Neural crest cell (in vitro differentiated cells): ENCODE data around the gene UPF3A. TPM values are rescaled to one million over a fixed set of nuclear protein-coding genes. Genes with fewer than 3 reads are reported as not detected.

Experiments used
- DNase-seq: peaks from one replicate; pipeline ENCODE4 v3.0.0; 2021; ENCODE audit warnings: low read depth, mixed read lengths, low spot score
- H3K27ac Mint-ChIP-seq: one replicate; pipeline ENCODE4 v1.8.0; 2021; ENCODE audit warnings: mild to moderate bottlenecking, mixed read lengths; ENCODE audit not compliant: unreplicated experiment
- H3K27me3 Mint-ChIP-seq: 2 replicates; pipeline ENCODE4 v1.8.0; 2021; ENCODE audit warnings: low read depth, mild to moderate bottlenecking, mixed read lengths
- H3K36me3 Mint-ChIP-seq: 2 replicates; pipeline ENCODE4 v1.8.0; 2021; ENCODE audit warnings: low read depth, mild to moderate bottlenecking, mixed read lengths
- H3K4me1 Mint-ChIP-seq: 2 replicates; pipeline ENCODE4 v1.8.0; 2021; ENCODE audit warnings: mixed read lengths
- H3K4me3 Mint-ChIP-seq: one replicate; pipeline ENCODE4 v1.8.0; 2021; ENCODE audit warnings: mild to moderate bottlenecking, mixed read lengths
- H3K9me3 Mint-ChIP-seq: 2 replicates; pipeline ENCODE4 v1.8.0; 2021; ENCODE audit warnings: mixed read lengths
- total RNA-seq: library from RNA; stranded (reverse); gene quantifications from 2 replicates; pipeline ENCODE4 v1.2.1, GENCODE V29; 2021
- TF ChIP-seq, protein P1 (sequence below): fragments of 200-600 bp; sonication (generic); conservative IDR thresholded peaks from 2 replicates; pipeline ENCODE4 v1.5.0; 2021; ENCODE audit warnings: antibody characterized with exemption, mild to moderate bottlenecking

The UPF3A gene
- total RNA-seq, 1 donor from 2014 or later, result 84.7 TPM

DNA sequence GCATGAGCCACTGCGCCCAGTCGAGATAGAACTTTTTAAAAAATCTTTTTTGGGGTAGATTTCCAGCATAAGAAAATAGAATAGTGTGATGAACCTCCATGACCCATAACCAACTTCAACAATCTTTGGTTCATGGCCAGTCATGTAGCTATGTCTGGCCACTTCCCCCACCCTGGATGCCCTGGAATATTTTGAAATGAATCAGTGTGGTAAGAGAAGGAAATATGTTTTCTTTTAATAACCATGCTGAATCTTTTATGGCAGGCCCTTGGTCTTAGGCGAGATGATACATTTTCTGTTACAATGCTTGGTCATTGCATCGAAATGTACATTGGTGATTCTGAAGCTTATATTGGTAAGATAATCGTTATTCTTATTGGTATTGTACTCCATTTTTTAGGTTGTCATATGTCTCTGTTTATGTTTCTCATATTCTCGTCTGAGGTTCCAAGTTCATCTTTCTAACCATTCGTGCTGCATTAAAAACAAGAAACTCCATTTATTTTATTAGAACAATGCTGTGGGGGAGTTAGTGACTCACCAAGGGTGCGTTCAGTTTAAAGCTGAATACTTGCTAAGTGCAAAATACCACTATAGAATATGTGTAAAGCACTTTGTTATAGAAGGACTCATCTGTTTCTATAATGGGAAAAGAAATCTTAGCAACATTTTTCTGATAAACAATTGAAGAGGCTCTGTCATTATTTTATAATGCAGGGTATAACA lies 16.4 kb upstream of the UPF3A start:
- H3K9me3 Mint-ChIP-seq, result no peaks in the 10 kb centered on the region
- no peaks in the 10 kb centered on the region for H3K4me1 Mint-ChIP-seq
- no peak for DNase-seq
- H3K27me3 Mint-ChIP-seq, result no peaks in the 10 kb centered on the region
- H3K36me3 Mint-ChIP-seq, result peaks cover 20% of the 10 kb centered on the region
- no peak overlapping the region for H3K27ac Mint-ChIP-seq
- TF ChIP-seq, protein P1, sequence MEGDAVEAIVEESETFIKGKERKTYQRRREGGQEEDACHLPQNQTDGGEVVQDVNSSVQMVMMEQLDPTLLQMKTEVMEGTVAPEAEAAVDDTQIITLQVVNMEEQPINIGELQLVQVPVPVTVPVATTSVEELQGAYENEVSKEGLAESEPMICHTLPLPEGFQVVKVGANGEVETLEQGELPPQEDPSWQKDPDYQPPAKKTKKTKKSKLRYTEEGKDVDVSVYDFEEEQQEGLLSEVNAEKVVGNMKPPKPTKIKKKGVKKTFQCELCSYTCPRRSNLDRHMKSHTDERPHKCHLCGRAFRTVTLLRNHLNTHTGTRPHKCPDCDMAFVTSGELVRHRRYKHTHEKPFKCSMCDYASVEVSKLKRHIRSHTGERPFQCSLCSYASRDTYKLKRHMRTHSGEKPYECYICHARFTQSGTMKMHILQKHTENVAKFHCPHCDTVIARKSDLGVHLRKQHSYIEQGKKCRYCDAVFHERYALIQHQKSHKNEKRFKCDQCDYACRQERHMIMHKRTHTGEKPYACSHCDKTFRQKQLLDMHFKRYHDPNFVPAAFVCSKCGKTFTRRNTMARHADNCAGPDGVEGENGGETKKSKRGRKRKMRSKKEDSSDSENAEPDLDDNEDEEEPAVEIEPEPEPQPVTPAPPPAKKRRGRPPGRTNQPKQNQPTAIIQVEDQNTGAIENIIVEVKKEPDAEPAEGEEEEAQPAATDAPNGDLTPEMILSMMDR, result no peak
- H3K4me3 Mint-ChIP-seq, result no peak overlapping the region

DNA sequence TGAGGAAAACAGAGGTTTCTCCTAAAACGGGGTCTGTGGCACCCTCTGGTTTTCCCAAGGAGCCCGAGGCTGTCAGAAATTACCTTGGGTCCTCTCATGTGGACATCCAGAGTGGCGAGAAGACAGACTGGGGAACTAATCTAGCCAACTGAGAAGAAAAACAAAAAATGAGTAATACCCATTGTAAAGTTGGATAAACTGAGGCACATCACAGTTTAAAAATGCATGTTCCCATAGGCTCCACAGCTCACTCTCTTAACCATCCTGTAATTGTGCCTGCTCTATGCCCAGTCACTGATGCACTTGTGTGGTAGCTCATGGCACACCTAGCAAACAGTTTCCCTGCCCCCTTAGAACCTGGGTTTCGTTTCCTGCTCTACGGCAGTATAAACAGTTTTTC lies 15.2 kb upstream of the UPF3A start:
- Mint-ChIP-seq H3K4me1 (no peaks in the 10 kb centered on the region), H3K27me3 (no peaks in the 10 kb centered on the region), H3K27ac (no peak overlapping the region), H3K36me3 (peaks cover 26% of the 10 kb centered on the region), H3K9me3 (no peaks in the 10 kb centered on the region), H3K4me3 (no peak overlapping the region)
- TF ChIP-seq, protein P1, result no peak
- no peak for DNase-seq

DNA sequence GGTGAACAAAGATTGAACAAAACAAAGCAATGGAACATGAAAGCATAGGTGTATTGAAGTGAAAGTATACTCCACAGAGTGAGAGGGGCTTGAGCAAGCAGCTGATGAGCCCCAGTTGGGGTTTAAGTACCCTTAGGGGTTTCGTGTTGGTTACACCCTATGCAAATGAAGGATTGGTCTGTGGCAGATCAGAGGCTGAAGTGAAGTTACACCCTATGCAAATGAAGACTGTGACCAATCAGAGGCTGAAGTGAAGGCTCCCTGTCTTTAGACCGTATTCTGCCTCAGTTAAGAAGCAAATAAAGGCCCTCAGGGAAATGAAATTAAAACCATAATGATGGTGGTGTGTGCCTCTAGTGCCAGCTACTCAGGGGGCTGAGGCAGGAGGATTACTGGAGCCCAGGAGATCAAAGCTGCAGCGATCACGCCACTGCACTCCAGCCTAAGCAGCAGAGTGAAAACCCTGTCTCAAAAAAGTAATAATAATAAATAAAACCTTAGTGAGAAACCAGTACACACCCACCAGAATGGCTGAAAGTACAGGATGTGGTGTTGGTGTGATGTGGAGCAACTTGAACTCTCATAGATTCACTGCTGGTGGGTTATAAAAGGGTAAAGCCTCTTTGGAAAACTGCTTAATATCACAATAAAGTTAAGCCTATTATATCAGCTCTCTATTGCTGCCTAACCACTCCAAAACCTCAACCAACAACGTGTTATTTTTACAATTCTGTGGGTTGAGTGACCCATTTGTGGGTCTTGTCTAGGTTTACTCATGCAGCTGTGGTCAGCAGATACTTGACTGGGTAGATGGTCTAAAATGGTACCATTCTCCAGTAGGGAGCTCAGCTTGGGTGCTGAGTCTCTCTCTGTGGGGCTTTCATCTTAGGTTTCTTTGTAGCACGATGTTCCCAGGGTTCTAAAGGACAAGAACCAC lies 12.8 kb upstream of the UPF3A start:
- Mint-ChIP-seq H3K4me1 (no peaks in the 10 kb centered on the region), H3K4me3 (no peak overlapping the region), H3K9me3 (no peaks in the 10 kb centered on the region), H3K27me3 (no peaks in the 10 kb centered on the region), H3K36me3 (peaks cover 37% of the 10 kb centered on the region), H3K27ac (no peak overlapping the region)
- TF ChIP-seq, protein P1, result no peak
- DNase-seq, result no peak

DNA sequence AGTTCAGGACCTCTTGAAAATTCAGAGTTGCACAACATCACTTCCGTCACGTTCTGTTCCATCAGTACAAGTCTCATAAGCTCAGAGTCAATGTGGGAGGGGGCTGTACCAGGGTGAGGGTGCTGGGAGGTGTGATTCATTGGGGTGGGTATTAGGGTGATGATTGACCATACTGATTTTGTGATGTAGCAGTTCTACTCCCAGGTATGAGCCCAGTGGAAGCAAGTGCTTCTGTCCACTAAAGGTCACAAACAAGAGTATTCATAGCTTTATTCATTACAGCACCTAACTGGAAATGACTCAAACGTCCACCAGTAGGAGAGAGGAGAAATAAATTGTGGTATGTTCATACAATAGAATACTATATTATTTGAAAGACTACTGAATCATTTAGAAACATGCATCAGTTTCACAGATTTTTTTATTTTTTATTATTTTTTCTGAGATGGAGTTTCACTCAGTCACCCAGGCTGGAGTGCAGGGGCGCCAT lies 12.1 kb upstream of the UPF3A start:
- H3K4me3 Mint-ChIP-seq, result no peak overlapping the region
- H3K27ac Mint-ChIP-seq, result no peak overlapping the region
- H3K27me3 Mint-ChIP-seq, result no peaks in the 10 kb centered on the region
- peaks cover 37% of the 10 kb centered on the region for H3K36me3 Mint-ChIP-seq
- H3K9me3 Mint-ChIP-seq, result no peaks in the 10 kb centered on the region
- H3K4me1 Mint-ChIP-seq, result no peaks in the 10 kb centered on the region
- TF ChIP-seq, protein P1, result no peak
- no peak for DNase-seq

DNA sequence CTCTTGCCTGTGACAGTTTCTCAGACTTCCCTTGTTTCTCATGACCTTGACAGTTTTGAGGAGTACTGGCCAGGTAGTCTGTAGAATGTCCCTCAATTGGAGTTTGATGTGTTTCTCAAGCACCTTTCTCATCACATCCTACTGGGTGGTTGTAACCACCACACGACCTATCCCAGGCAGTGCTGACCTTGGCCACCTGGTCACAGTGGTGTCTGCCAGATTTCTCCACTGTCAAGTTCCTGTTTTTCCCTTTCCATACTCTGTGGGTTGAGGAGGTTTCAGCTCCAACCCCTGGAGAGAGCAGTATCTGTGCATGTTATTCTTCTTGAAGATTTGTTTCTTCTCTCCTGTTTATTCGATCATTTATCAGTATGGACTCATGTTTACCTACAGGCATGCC lies 8.4 kb upstream of the UPF3A start:
- TF ChIP-seq, protein P1, result no peak
- H3K4me1 Mint-ChIP-seq, result no peaks in the 10 kb centered on the region

More for the DNA sequence above, 8.4 kb upstream of the UPF3A start:
- H3K9me3 Mint-ChIP-seq, result no peaks in the 10 kb centered on the region
- no peak overlapping the region for H3K4me3 Mint-ChIP-seq
- H3K27ac Mint-ChIP-seq, result no peak overlapping the region
- H3K36me3 Mint-ChIP-seq, result peaks cover 36% of the 10 kb centered on the region
- no peaks in the 10 kb centered on the region for H3K27me3 Mint-ChIP-seq
- DNase-seq, result no peak
